Activated CD8-positive, alpha-beta memory T cell treated with anti-CD3 and anti-CD28 coated beads, Interleukin-2, amount 10 ng/mL, durations not matched to agents 7 days and 5 days (primary cell): Measurements from ENCODE around the gene MPPED2. TPM values are rescaled to one million over a fixed set of nuclear protein-coding genes. Genes with fewer than 3 reads are reported as not detected.

ENCODE experiments used
- ATAC-seq: fragments of 150-1000 bp; cut with Tn5 transposase; one replicate; pipeline ENCODE4 v1.10.0; 2021; ENCODE audit warnings: moderate library complexity
- CTCF ChIA-PET: fragments of 350-600 bp; sonication (Branson Sonifier 250); formaldehyde crosslinking; loops from one replicate; lab custom pipeline; 2021; ENCODE audit warnings: antibody characterized with exemption; lab: Charles Lee
- DNase-seq: peaks from one replicate; pipeline ENCODE4 v3.0.0-alpha.2; 2020
- H3K27ac Mint-ChIP-seq: one replicate; pipeline ENCODE4 v1.8.0; 2021; ENCODE audit warnings: mild to moderate bottlenecking, mixed read lengths
- H3K27me3 Mint-ChIP-seq: one replicate; pipeline ENCODE4 v1.8.0; 2021; ENCODE audit warnings: mixed read lengths
- H3K36me3 Mint-ChIP-seq: one replicate; pipeline ENCODE4 v1.8.0; 2021; ENCODE audit warnings: mild to moderate bottlenecking, mixed read lengths
- H3K4me1 Mint-ChIP-seq: one replicate; pipeline ENCODE4 v1.8.0; 2021; ENCODE audit warnings: mixed read lengths
- H3K4me3 Mint-ChIP-seq: one replicate; pipeline ENCODE4 v1.8.0; 2021; ENCODE audit warnings: mild to moderate bottlenecking, moderate library complexity, mixed read lengths
- H3K9me3 Mint-ChIP-seq: one replicate; pipeline ENCODE4 v1.8.0; 2022; ENCODE audit warnings: low read depth, mixed read lengths
- total RNA-seq, 2 experiments: library from RNA; stranded (reverse); gene quantifications; one replicate each; pipeline ENCODE4 v1.2.3, GENCODE V29; 2021

MPPED2 gene
- total RNA-seq, 2 experiments from 2014 or later, result not detected

- Mint-ChIP-seq H3K27ac (no peak overlapping the region), H3K9me3 (no peaks in the 10 kb centered on the region), H3K4me1 (no peaks in the 10 kb centered on the region), H3K4me3 (no peak overlapping the region), H3K36me3 (no peaks in the 10 kb centered on the region), H3K27me3 (peaks cover 4% of the 10 kb centered on the region)
- DNase-seq, result no peak
- CTCF ChIA-PET, result no interaction called here
- ATAC-seq, result no peak
These were observed 104.4 kb downstream of the MPPED2 start for GRCh38 chr11:30481796-30482195.

GRCh38 chr11:30481330-30481729 is 104.8 kb downstream of the MPPED2 start:
- CTCF ChIA-PET, result no interaction called here
- no peaks in the 10 kb centered on the region for H3K36me3 Mint-ChIP-seq
- no peak overlapping the region for H3K27ac Mint-ChIP-seq
- DNase-seq, result no peak
- no peaks in the 10 kb centered on the region for H3K9me3 Mint-ChIP-seq
- ATAC-seq, result no peak
- no peak overlapping the region for H3K4me3 Mint-ChIP-seq
- no peaks in the 10 kb centered on the region for H3K4me1 Mint-ChIP-seq
- H3K27me3 Mint-ChIP-seq, result peaks cover 4% of the 10 kb centered on the region

- no peaks in the 10 kb centered on the region for H3K9me3 Mint-ChIP-seq
- H3K27ac Mint-ChIP-seq, result no peak overlapping the region
- H3K36me3 Mint-ChIP-seq, result no peaks in the 10 kb centered on the region
- no peak for ATAC-seq
- H3K27me3 Mint-ChIP-seq, result peaks cover 4% of the 10 kb centered on the region
- CTCF ChIA-PET, result no interaction called here
- H3K4me1 Mint-ChIP-seq, result no peaks in the 10 kb centered on the region
- no peak overlapping the region for H3K4me3 Mint-ChIP-seq
- no peak for DNase-seq
These were observed 106.3 kb downstream of the MPPED2 start for GRCh38 chr11:30479899-30480298.

- CTCF ChIA-PET, result no interaction called here
- no peaks in the 10 kb centered on the region for H3K36me3 Mint-ChIP-seq
- H3K4me1 Mint-ChIP-seq, result no peaks in the 10 kb centered on the region
- no peaks in the 10 kb centered on the region for H3K9me3 Mint-ChIP-seq
- H3K4me3 Mint-ChIP-seq, result no peak overlapping the region
- H3K27ac Mint-ChIP-seq, result no peak overlapping the region
- ATAC-seq (no peak), DNase-seq (no peak)
- peaks cover 4% of the 10 kb centered on the region for H3K27me3 Mint-ChIP-seq
These were observed 107.2 kb downstream of the MPPED2 start for GRCh38 chr11:30478923-30479322.

- no peak for ATAC-seq
- no peak for DNase-seq
- no peak overlapping the region for H3K4me3 Mint-ChIP-seq
- H3K27me3 Mint-ChIP-seq, result peaks cover 4% of the 10 kb centered on the region
- no peaks in the 10 kb centered on the region for H3K9me3 Mint-ChIP-seq
- no peak overlapping the region for H3K27ac Mint-ChIP-seq
- H3K4me1 Mint-ChIP-seq, result no peaks in the 10 kb centered on the region
- CTCF ChIA-PET, result no interaction called here
- no peaks in the 10 kb centered on the region for H3K36me3 Mint-ChIP-seq
These were observed 109.1 kb downstream of the MPPED2 start for GRCh38 chr11:30477061-30477460.

- H3K9me3 Mint-ChIP-seq, result no peaks in the 10 kb centered on the region
- H3K27ac Mint-ChIP-seq, result no peak overlapping the region
- H3K4me3 Mint-ChIP-seq, result no peak overlapping the region
- no peak for ATAC-seq
- CTCF ChIA-PET, result no interaction called here
- H3K27me3 Mint-ChIP-seq, result peaks cover 4% of the 10 kb centered on the region
- no peaks in the 10 kb centered on the region for H3K36me3 Mint-ChIP-seq
- DNase-seq, result no peak
- H3K4me1 Mint-ChIP-seq, result no peaks in the 10 kb centered on the region
These were observed 111.8 kb downstream of the MPPED2 start for GRCh38 chr11:30474151-30474954.

- H3K4me1 Mint-ChIP-seq, result no peaks in the 10 kb centered on the region
- H3K9me3 Mint-ChIP-seq, result no peaks in the 10 kb centered on the region
- H3K27ac Mint-ChIP-seq, result no peak overlapping the region
- DNase-seq, result no peak
- no peaks in the 10 kb centered on the region for H3K36me3 Mint-ChIP-seq
- no peak overlapping the region for H3K4me3 Mint-ChIP-seq
- CTCF ChIA-PET, result no interaction called here
- ATAC-seq, result no peak
- H3K27me3 Mint-ChIP-seq, result no peaks in the 10 kb centered on the region
These were observed 114.9 kb downstream of the MPPED2 start for GRCh38 chr11:30471244-30471643.

- no peaks in the 10 kb centered on the region for H3K36me3 Mint-ChIP-seq
- CTCF ChIA-PET, result no interaction called here
- no peak overlapping the region for H3K4me3 Mint-ChIP-seq
- no peak for ATAC-seq
- no peaks in the 10 kb centered on the region for H3K4me1 Mint-ChIP-seq
- DNase-seq, result no peak
- no peaks in the 10 kb centered on the region for H3K9me3 Mint-ChIP-seq
- H3K27me3 Mint-ChIP-seq, result no peaks in the 10 kb centered on the region
- no peak overlapping the region for H3K27ac Mint-ChIP-seq
These were observed 117.3 kb downstream of the MPPED2 start for GRCh38 chr11:30468881-30469280.

GRCh38 chr11:30467176-30467575 is 119.0 kb downstream of the MPPED2 start:
- ATAC-seq (no peak), DNase-seq (no peak)
- H3K4me3 Mint-ChIP-seq, result no peak overlapping the region
- CTCF ChIA-PET, result no interaction called here
- no peaks in the 10 kb centered on the region for H3K36me3 Mint-ChIP-seq
- no peaks in the 10 kb centered on the region for H3K4me1 Mint-ChIP-seq
- H3K27ac Mint-ChIP-seq, result no peak overlapping the region
- H3K9me3 Mint-ChIP-seq, result no peaks in the 10 kb centered on the region
- H3K27me3 Mint-ChIP-seq, result no peaks in the 10 kb centered on the region

GRCh38 chr11:30465623-30466022 is 120.5 kb downstream of the MPPED2 start:
- Mint-ChIP-seq H3K4me1 (peaks cover 1% of the 10 kb centered on the region), H3K9me3 (no peaks in the 10 kb centered on the region), H3K4me3 (no peak overlapping the region), H3K27me3 (no peaks in the 10 kb centered on the region), H3K36me3 (no peaks in the 10 kb centered on the region), H3K27ac (no peak overlapping the region)
- no peak for DNase-seq
- ATAC-seq, result no peak
- CTCF ChIA-PET, result no interaction called here

- ATAC-seq, result no peak
- peaks cover 1% of the 10 kb centered on the region for H3K4me1 Mint-ChIP-seq
- no peak for DNase-seq
- no peaks in the 10 kb centered on the region for H3K36me3 Mint-ChIP-seq
- H3K4me3 Mint-ChIP-seq, result no peak overlapping the region
- H3K27me3 Mint-ChIP-seq, result no peaks in the 10 kb centered on the region
- CTCF ChIA-PET, result no interaction called here
- no peaks in the 10 kb centered on the region for H3K9me3 Mint-ChIP-seq
- no peak overlapping the region for H3K27ac Mint-ChIP-seq
These were observed 121.0 kb downstream of the MPPED2 start for GRCh38 chr11:30465192-30465591.

- no peaks in the 10 kb centered on the region for H3K9me3 Mint-ChIP-seq
- H3K27me3 Mint-ChIP-seq, result no peaks in the 10 kb centered on the region
- no peak for DNase-seq
- H3K27ac Mint-ChIP-seq, result no peak overlapping the region
- peaks cover 1% of the 10 kb centered on the region for H3K4me1 Mint-ChIP-seq
- no peak overlapping the region for H3K4me3 Mint-ChIP-seq
- ATAC-seq, result no peak
- CTCF ChIA-PET, result interaction anchor here (0.5 kb wide), 1 partner anchor 19 kb away, joined by 3 read pairs; no protein-coding TSS in a partner anchor
- H3K36me3 Mint-ChIP-seq, result no peaks in the 10 kb centered on the region
These were observed 122.9 kb downstream of the MPPED2 start for GRCh38 chr11:30463266-30463665.

GRCh38 chr11:30462421-30462820 is 123.7 kb downstream of the MPPED2 start:
- Mint-ChIP-seq H3K4me3 (no peak overlapping the region), H3K27ac (no peak overlapping the region), H3K27me3 (no peaks in the 10 kb centered on the region), H3K4me1 (peaks cover 1% of the 10 kb centered on the region), H3K9me3 (no peaks in the 10 kb centered on the region), H3K36me3 (no peaks in the 10 kb centered on the region)
- ATAC-seq, result no peak
- no peak for DNase-seq
- CTCF ChIA-PET, result no interaction called here

- DNase-seq (no peak), ATAC-seq (no peak)
- Mint-ChIP-seq H3K4me3 (no peak overlapping the region), H3K27ac (no peak overlapping the region), H3K4me1 (peaks cover 1% of the 10 kb centered on the region), H3K36me3 (no peaks in the 10 kb centered on the region), H3K27me3 (no peaks in the 10 kb centered on the region), H3K9me3 (no peaks in the 10 kb centered on the region)
- CTCF ChIA-PET, result no interaction called here
These were observed 126.3 kb downstream of the MPPED2 start for GRCh38 chr11:30459821-30460220.
